VCaP (cell line): Measurements from ENCODE around the gene TOMM20.
A peak's percentile ranks its signal among the peaks of the same experiment; 100 is the strongest.
"Not testable (repeated sequence)": the region's sequence is repeated elsewhere in the genome, so short reads cannot be mapped to it uniquely, and the experiment has no call there.

Source experiments
- H3K27ac ChIP-seq: fragments of 450-650 bp; 2 replicates; pipeline ENCODE4 v1.5.1; 2017
- TF ChIP-seq, protein P1 (sequence below): fragments of 450-650 bp; conservative IDR thresholded peaks from 2 replicates; pipeline ENCODE4 v1.5.1; 2017; ENCODE audit warnings: mild to moderate bottlenecking, moderate library complexity

TOMM20 gene

DNA sequence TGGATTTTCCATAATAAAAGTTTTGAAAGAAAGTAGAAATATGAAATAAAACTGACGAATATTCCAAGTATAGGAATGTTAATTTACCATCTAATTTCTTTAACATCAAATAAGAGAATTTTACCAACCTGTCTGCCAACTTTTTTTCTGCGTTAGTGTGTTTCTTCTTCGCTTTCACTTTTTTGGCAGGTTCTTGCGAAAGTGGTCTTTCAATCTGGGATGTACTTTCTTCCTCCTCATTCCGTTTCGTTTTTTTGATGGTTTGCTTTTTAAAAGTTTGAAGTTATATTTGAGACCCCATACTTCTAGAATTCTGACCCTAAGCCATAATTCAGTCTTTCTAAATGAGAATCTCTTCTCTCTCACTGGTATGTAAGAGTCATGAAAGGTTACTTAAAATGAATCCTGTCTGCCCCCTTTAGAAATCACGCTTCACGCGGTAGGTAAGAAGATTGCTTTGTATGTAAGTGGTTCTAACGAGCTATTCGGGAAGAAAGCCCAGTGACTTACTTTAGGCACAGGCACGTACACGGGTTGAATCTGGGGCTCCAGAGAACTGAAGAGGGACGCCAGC is 31.8 kb upstream of the TOMM20 start:
- TF ChIP-seq, protein P1, sequence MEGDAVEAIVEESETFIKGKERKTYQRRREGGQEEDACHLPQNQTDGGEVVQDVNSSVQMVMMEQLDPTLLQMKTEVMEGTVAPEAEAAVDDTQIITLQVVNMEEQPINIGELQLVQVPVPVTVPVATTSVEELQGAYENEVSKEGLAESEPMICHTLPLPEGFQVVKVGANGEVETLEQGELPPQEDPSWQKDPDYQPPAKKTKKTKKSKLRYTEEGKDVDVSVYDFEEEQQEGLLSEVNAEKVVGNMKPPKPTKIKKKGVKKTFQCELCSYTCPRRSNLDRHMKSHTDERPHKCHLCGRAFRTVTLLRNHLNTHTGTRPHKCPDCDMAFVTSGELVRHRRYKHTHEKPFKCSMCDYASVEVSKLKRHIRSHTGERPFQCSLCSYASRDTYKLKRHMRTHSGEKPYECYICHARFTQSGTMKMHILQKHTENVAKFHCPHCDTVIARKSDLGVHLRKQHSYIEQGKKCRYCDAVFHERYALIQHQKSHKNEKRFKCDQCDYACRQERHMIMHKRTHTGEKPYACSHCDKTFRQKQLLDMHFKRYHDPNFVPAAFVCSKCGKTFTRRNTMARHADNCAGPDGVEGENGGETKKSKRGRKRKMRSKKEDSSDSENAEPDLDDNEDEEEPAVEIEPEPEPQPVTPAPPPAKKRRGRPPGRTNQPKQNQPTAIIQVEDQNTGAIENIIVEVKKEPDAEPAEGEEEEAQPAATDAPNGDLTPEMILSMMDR: no peak
- peak overlapping the region; percentile 83 for H3K27ac ChIP-seq

GRCh38 chr1:235159930-235160329 is 31.3 kb upstream of the TOMM20 start:
- H3K27ac ChIP-seq: peak overlapping the region; percentile 83; the same call in 1 of the 2 replicates

DNA sequence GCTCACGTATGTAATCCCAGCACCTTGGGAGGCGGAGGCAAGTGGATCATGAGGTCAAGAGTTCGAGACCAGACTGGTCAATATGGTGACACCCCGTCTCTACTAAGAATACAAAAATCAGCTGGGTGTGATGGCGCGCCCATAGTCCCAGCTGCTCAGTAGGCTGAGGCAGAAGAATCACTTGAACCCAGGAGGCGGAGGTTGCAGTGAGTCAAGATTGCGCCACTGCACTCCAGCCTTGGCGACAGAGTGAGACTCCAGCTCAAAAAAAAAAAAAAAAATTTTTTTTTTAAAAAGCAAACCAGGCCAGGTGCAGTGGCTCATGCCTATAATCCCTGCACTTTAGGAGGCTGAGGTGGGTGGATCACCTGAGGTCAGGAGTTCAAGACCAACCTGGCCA is 30.6 kb upstream of the TOMM20 start:
- not testable (repeated sequence) for H3K27ac ChIP-seq

- H3K27ac ChIP-seq: no peak overlapping the region
- TF ChIP-seq, protein P1: no peak
Measured at GRCh38 chr1:235158680-235159079, 30.0 kb upstream of the TOMM20 start.

- H3K27ac ChIP-seq: peak overlapping the region; percentile 32
- TF ChIP-seq, protein P1: no peak
Measured at GRCh38 chr1:235157150-235157549, 28.5 kb upstream of the TOMM20 start.

DNA sequence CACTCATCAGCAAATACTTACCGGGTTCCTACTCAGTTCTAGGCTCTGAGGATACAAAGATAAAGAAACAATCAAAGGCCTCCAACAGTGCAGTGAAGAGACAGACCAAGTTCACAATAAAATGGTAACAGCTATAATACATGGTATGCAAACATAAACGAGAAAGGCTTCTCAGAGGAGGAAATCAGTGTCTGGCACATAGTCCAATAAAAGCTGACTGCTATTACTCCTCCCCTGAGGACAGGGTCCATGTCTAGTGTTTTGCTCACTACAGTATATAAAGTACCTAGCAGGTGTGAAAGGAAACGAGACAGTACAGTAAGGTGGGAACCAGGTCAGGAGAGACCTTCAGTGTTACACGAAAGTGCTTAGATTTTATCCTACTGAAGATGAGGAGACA is 28.1 kb upstream of the TOMM20 start:
- peak overlapping the region; percentile 32 for H3K27ac ChIP-seq
- TF ChIP-seq, protein P1: no peak

DNA sequence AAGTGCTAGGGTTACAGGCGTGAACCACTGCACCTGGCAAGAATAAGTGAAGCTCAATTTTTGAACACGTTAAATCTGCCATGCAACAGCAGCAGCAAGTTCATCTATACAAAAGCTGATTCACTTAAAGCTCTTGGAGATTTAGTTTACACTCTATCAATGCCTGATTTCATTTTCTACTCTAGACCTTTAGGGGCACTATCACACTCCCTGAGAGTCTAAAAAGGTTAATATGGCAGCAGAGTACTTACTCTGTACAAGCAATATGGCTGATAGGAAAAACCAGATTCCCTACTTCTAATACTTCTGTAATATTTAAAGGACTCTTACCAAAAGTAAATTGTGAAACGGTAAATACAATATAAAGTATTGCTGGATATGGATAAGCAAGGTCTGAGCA is 27.6 kb upstream of the TOMM20 start:
- TF ChIP-seq, protein P1: peak; percentile 23; the same call in 1 of the 2 replicates
- peak overlapping the region; percentile 32 for H3K27ac ChIP-seq

GRCh38 chr1:235152235-235152634 is 23.6 kb upstream of the TOMM20 start:
- TF ChIP-seq, protein P1: no peak
- H3K27ac ChIP-seq: no peak overlapping the region

- TF ChIP-seq, protein P1: no peak
- H3K27ac ChIP-seq: no peak overlapping the region
Measured at GRCh38 chr1:235151033-235151432, 22.4 kb upstream of the TOMM20 start.
